Psoas muscle (tissue), 8 donors: ENCODE measurements around the gene BRF1. TPM values are rescaled to one million over a fixed set of nuclear protein-coding genes. Genes with fewer than 3 reads are reported as not detected.

Source experiments
- ATAC-seq, 4 donors: fragments of 200-7000 bp; cut with Tn5 transposase; one replicate each; pipeline ENCODE4 v1.9.1; 2020; ENCODE audit warnings: moderate library complexity in 3 of 4, mild to moderate bottlenecking in 2 of 4
- DNase-seq, 2 donors: peaks; one replicate each; pipeline ENCODE4 v3.0.0-alpha.2; 2020
- H3K27ac ChIP-seq: fragments of 200-600 bp; one replicate; pipeline ENCODE4 v1.8.0; 2022
- H3K27me3 ChIP-seq, 3 donors: fragments of 200-600 bp in 1 of 3; one replicate each; pipeline versions ENCODE4 v1.6.1 to v1.8.0; 2013 to 2022; ENCODE audit warnings: low read length in 2 of 3, mild to moderate bottlenecking in 2 of 3, moderate library complexity in 1 of 3; ENCODE audit not compliant: insufficient read depth in 3 of 3
- H3K36me3 ChIP-seq, 2 donors: fragments of 200-600 bp in 1 of 2; one replicate each; pipeline versions ENCODE4 v1.6.1 to v1.8.0; 2013 to 2022; ENCODE audit warnings: low read depth in 1 of 2, mild to moderate bottlenecking in 1 of 2, moderate library complexity in 1 of 2; ENCODE audit not compliant: insufficient read depth in 1 of 2
- H3K4me1 ChIP-seq: fragments of 200-600 bp; one replicate; pipeline ENCODE4 v1.8.0; 2022
- H3K4me3 ChIP-seq: fragments of 200-600 bp; one replicate; pipeline ENCODE4 v1.8.0; 2022; ENCODE audit warnings: mild to moderate bottlenecking
- H3K9me3 ChIP-seq: fragments of 200-600 bp; one replicate; pipeline ENCODE4 v1.8.0; 2022
- CTCF ChIP-seq: fragments of 200-600 bp; IDR thresholded peaks from one replicate; pipeline ENCODE4 v1.8.0; 2022; ENCODE audit warnings: antibody characterized with exemption
- WGBS, 3 donors: extraction: QIAGEN DNeasy Blood & Tissue Kit; methylation state at CpG; one replicate each; pipeline versions ENCODE4 v1.1.6 to v1.1.7; 2013; 5-methylcytosine and 5-hydroxymethylcytosine counted together
- intact Hi-C, 2 donors: fragments of 100-400 bp; cut with DNase I; formaldehyde crosslinking; loops; one replicate each; pipeline versions ENCODE4 v1.11.0 to v1.14.2; 2022
- polyA plus RNA-seq, 3 donors: library from polyadenylated mRNA; stranded (reverse); fragments of 200-250 nt; gene quantifications; one replicate each; pipeline ENCODE4 v1.2.3, GENCODE V29; 2013
- total RNA-seq, 4 donors: library from RNA; stranded (reverse); fragmentation: NEBNext Ultra II Directional in 2 of 4; extraction: Animal tissue kit (Norgen Biotek cat#: 25700) in 2 of 4; gene quantifications; one replicate each; pipeline versions ENCODE4 v1.2.1 to v1.2.4, GENCODE V29; 2021 to 2023
- donor health status: healthy with polysubstance abuse.
- donor health status: DM: no; HTN: no; CAD: no; lungs with moderate emphysema.
- donor health status: Bipolar disorder and iron deficiency.
- donor health status: healthy.
- donor health status: DM: yes; HTN: yes; CAD: no.
- donor health status: DM: no; HTN: no; CAD: no.
- donor health status: DM: no; HTN: no; CAD: no.
- donor health status: DM: yes; HTN: yes; CAD: no.

BRF1 gene
- total and polyA plus RNA-seq, 7 donors = 12.9 to 26.2 (median 17.1) TPM

- Histone ChIP-seq H3K4me3 (no peak overlapping the region), H3K36me3 (no peaks in the 10 kb centered on the region), H3K4me1 (peaks cover 17% of the 10 kb centered on the region), H3K27ac (no peak overlapping the region), H3K27me3 (no peaks in the 10 kb centered on the region), H3K9me3 (no peaks in the 10 kb centered on the region)
- ATAC-seq = no peak
- intact Hi-C loops = loop anchor here in 1 of 2 donors (5.0 kb wide), 1 partner anchor 80 kb away; no protein-coding TSS in a partner anchor
- 88 to 91% (median 90%) methylated on average over 15 of the region's 15 CpGs for WGBS, 3 donors
- TF ChIP-seq CTCF = no peak
- no peak for DNase-seq
Measured at GRCh38 chr14:105272623-105273022, 28.2 kb downstream of the BRF1 start.

- H3K4me1 ChIP-seq = peaks cover 14% of the 10 kb centered on the region
- no peak for TF ChIP-seq CTCF
- intact Hi-C loops = loop anchor here in 1 of 2 donors (5.0 kb wide), 1 partner anchor 81 kb away; no protein-coding TSS in a partner anchor
- peaks cover 0 to 3% of the 10 kb centered on the region in 2 donors for H3K36me3 ChIP-seq
- 81 to 84% (median 81%) methylated on average over 16 to 22 of the region's 22 CpGs for WGBS, 3 donors
- H3K27ac ChIP-seq = no peak overlapping the region
- H3K9me3 ChIP-seq = no peaks in the 10 kb centered on the region
- DNase-seq (no peak), ATAC-seq (no peak)
- no peak overlapping the region for H3K4me3 ChIP-seq
- H3K27me3 ChIP-seq = no peaks in the 10 kb centered on the region
Measured at GRCh38 chr14:105271224-105271890, 29.4 kb downstream of the BRF1 start.

GRCh38 chr14:105269405-105269804, 31.4 kb downstream of the BRF1 start:
- H3K36me3 ChIP-seq = peaks cover 0 to 9% of the 10 kb centered on the region in 2 donors
- no peaks in the 10 kb centered on the region for H3K27me3 ChIP-seq
- TF ChIP-seq CTCF = no peak
- no peaks in the 10 kb centered on the region for H3K9me3 ChIP-seq
- intact Hi-C loops = loop anchor here in 1 of 2 donors (5.0 kb wide), 1 partner anchor 182 kb away; no protein-coding TSS in a partner anchor
- no peak for ATAC-seq
- 85 to 90% (median 87%) methylated on average over 11 of the region's 11 CpGs for WGBS, 3 donors
- peaks cover 5% of the 10 kb centered on the region for H3K4me1 ChIP-seq
- H3K4me3 ChIP-seq = no peak overlapping the region
- H3K27ac ChIP-seq = no peak overlapping the region
- no peak for DNase-seq

GRCh38 chr14:105268736-105269354, 32.0 kb downstream of the BRF1 start:
- intact Hi-C loops = loop anchor here in 1 of 2 donors (5.0 kb wide), 1 partner anchor 182 kb away; no protein-coding TSS in a partner anchor
- H3K27ac ChIP-seq = no peak overlapping the region
- ATAC-seq (no peak), DNase-seq (no peak)
- no peak overlapping the region for H3K4me3 ChIP-seq
- peaks cover 0 to 15% of the 10 kb centered on the region in 2 donors for H3K36me3 ChIP-seq
- no peak for TF ChIP-seq CTCF
- no peaks in the 10 kb centered on the region for H3K9me3 ChIP-seq
- H3K4me1 ChIP-seq = peaks cover 5% of the 10 kb centered on the region
- 88 to 97% (median 92%) methylated on average over 18 of the region's 18 CpGs for WGBS, 3 donors
- no peaks in the 10 kb centered on the region for H3K27me3 ChIP-seq
